Cardiac muscle cell (in vitro differentiated cells and primary cell): ENCODE measurements around the gene TM2D3. TPM values are rescaled to one million over a fixed set of nuclear protein-coding genes. Genes with fewer than 3 reads are reported as not detected.

Source experiments
- DNase-seq, 2 donors: peaks; one replicate each; pipeline versions ENCODE4 v3.0.0 to v3.0.0-alpha.2; 2010 to 2017; ENCODE audit warnings: low read depth in 1 of 2, low spot score in 1 of 2
- H3K27ac ChIP-seq: fragments of 200-600 bp; sonication (generic); 2 replicates; pipeline ENCODE4 v1.5.1; 2016
- H3K27me3 ChIP-seq: fragments of 200-600 bp; sonication (generic); 2 replicates; pipeline ENCODE4 v1.6.0; 2016; ENCODE audit warnings: control low read depth
- H3K36me3 ChIP-seq: fragments of 200-600 bp; sonication (generic); 2 replicates; pipeline ENCODE4 v1.5.1; 2016; ENCODE audit warnings: control low read depth
- H3K4me1 ChIP-seq: fragments of 200-600 bp; sonication (generic); 2 replicates; pipeline ENCODE4 v1.8.1; 2017; ENCODE audit warnings: low read depth, mild to moderate bottlenecking, mixed run types
- H3K4me3 ChIP-seq: fragments of 200-600 bp; sonication (generic); 2 replicates; pipeline ENCODE4 v1.5.1; 2016; ENCODE audit warnings: mild to moderate bottlenecking
- H3K9me3 ChIP-seq: fragments of 200-600 bp; sonication (generic); 2 replicates; pipeline ENCODE4 v1.5.1; 2017; ENCODE audit warnings: low read depth, mild to moderate bottlenecking, control low read depth
- polyA plus RNA-seq: library from polyadenylated mRNA; unstranded; fragments of >200 nt; fragmentation: Nextera tagmentation; extraction: Ambion mirVana; gene quantifications from 2 replicates; pipeline ENCODE4 v1.2.1, GENCODE V29; 2016
- total RNA-seq: library from RNA; depleted of rRNA; stranded (reverse); fragments of >200 nt; gene quantifications from 2 replicates; pipeline ENCODE4 v1.2.3, GENCODE V29; 2016
- TF ChIP-seq, protein P1 (sequence below): IDR thresholded peaks from 2 replicates; pipeline ENCODE4 v1.5.1; 2012; ENCODE audit warnings: low read depth, mild to moderate bottlenecking, low read length

Gene TM2D3
- total and polyA plus RNA-seq, 2 experiments from 2014 or later, result 36.3 to 65.4 TPM

DNA sequence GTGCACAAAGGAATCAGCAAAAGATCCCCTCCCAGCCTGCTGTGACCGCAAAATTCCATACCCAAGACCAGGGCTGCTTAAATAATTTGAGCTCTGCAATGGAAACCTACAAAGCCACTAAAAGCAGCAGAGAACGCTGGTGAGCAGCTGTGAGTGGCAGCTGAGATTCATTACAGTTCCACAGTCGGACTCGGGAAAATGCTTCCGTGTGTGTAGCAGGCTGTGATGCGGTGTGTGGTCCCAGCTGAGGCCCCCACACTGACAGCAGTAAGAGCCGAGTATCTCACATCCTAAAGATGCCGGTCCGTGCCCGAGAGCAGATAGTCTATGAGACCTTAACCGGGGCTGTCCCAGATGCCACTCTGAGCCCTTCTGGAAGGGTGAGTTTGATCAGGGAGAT is 37.4 kb downstream of the TM2D3 start:
- Histone ChIP-seq H3K4me1 (peaks cover 34% of the 10 kb centered on the region), H3K27ac (no peak overlapping the region)

DNA sequence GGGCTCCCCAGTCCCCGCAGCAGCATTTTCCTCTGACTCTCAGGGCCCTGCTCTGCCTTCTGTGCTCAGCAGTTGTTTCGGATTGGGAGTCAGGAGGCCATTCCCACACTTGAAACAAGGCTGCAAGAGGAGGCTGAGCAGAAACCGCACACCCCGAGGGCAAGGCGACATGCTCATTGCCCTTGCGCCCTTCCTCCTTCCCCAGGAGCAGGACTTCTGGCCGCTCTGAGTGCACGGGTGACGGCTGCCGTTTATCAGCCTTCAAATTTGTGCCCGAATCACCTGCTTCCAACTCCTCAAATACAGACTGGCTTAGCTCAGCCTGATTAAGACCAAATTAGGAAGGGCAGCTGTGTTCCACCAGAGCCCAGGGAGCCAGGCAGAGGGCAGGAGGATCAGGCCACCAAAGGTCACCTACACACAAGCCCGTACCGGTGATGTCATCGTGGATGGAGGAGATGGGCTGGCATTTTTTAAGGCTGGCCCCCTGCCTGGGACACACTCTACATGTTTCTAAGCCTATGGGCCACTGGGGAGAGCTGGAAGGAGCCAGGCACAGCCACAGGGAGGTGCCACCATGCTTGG is 38.1 kb downstream of the TM2D3 start:
- Histone ChIP-seq H3K27me3 (no peaks in the 10 kb centered on the region), H3K9me3 (no peaks in the 10 kb centered on the region), H3K27ac (peak overlapping the region; percentile 37), H3K36me3 (no peaks in the 10 kb centered on the region), H3K4me1 (peaks cover 27% of the 10 kb centered on the region), H3K4me3 (no peak overlapping the region)
- no peak for DNase-seq
- TF ChIP-seq, protein P1, sequence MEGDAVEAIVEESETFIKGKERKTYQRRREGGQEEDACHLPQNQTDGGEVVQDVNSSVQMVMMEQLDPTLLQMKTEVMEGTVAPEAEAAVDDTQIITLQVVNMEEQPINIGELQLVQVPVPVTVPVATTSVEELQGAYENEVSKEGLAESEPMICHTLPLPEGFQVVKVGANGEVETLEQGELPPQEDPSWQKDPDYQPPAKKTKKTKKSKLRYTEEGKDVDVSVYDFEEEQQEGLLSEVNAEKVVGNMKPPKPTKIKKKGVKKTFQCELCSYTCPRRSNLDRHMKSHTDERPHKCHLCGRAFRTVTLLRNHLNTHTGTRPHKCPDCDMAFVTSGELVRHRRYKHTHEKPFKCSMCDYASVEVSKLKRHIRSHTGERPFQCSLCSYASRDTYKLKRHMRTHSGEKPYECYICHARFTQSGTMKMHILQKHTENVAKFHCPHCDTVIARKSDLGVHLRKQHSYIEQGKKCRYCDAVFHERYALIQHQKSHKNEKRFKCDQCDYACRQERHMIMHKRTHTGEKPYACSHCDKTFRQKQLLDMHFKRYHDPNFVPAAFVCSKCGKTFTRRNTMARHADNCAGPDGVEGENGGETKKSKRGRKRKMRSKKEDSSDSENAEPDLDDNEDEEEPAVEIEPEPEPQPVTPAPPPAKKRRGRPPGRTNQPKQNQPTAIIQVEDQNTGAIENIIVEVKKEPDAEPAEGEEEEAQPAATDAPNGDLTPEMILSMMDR, result no peak

More for the DNA sequence above, 37.4 kb downstream of the TM2D3 start:
- TF ChIP-seq, protein P1, result no peak
- Histone ChIP-seq H3K36me3 (no peaks in the 10 kb centered on the region), H3K4me3 (no peak overlapping the region), H3K27me3 (no peaks in the 10 kb centered on the region), H3K9me3 (no peaks in the 10 kb centered on the region)
- DNase-seq, result no peak

DNA sequence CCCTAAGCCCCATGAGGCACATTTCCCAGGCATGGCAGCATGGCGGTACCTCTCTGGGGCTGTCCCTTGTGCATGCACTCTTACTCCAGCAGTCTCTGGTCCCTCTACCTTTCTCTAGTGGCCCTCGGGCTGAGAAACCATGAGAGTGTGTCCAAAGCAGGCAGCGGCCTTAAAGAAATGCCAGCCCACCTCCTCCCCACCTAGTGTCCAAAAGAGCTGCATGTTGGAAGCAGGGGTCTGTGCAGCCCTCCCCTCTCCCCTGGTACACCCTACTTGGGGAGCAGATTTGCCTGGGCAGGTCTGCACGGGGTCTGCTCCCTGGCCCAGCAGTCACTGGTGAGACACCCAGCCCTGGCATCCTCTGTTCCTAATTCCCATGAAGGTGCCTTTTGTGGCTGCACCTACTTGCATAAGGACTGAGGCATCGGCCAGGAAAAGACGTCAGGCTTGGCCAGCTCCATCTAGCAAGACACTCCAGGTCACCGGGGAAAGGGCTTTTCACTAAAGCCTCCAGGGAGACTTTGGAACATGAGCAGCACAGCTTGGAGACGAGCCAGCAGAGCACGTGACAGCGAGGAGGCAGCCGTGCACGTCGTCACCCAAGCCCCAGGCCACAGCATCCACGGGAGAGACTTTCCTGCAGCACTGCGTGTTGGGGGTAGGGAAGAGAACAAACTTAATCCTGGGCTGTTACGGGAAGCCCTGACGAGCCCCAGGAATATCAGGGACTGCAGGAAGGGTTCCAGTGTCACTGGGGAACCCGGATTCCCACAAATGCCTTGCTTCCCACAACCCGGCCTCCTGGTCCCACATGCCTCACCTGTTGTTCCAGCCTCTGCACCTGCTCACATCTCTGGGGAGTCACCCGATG is 38.8 kb downstream of the TM2D3 start:
- Histone ChIP-seq H3K27me3 (no peaks in the 10 kb centered on the region), H3K36me3 (no peaks in the 10 kb centered on the region)
- TF ChIP-seq, protein P1, result no peak

DNA sequence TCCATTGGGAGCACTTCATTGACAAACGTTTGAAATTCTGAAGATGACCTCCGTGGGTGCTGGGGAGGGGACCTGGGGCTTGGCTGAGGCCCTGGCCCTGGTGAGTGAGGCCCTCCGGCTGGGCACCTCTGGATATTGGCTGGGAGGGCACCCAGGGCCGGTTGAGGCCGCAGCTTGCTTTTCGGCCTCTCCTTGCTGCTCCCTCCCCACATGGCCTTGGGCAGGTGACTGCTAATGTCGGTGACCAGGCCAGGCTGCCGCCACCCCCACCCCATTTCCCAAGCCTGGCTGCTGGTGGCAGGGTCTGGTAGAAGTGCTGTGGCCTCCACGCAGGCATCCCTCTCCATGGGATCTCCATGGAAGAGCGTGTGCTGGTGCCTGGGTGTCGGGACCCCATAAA is 39.5 kb downstream of the TM2D3 start:
- no peaks in the 10 kb centered on the region for H3K9me3 ChIP-seq
- TF ChIP-seq, protein P1, result no peak
- H3K36me3 ChIP-seq, result no peaks in the 10 kb centered on the region
- H3K4me3 ChIP-seq, result no peak overlapping the region
- no peak overlapping the region for H3K27ac ChIP-seq
- H3K4me1 ChIP-seq, result peaks cover 17% of the 10 kb centered on the region
- H3K27me3 ChIP-seq, result no peaks in the 10 kb centered on the region
- no peak for DNase-seq

More for the DNA sequence above, 38.8 kb downstream of the TM2D3 start:
- H3K27ac ChIP-seq, result peak overlapping the region; percentile 37
- DNase-seq, result peak; percentile 51 to 61
- H3K4me1 ChIP-seq, result peaks cover 20% of the 10 kb centered on the region
- no peaks in the 10 kb centered on the region for H3K9me3 ChIP-seq
- H3K4me3 ChIP-seq, result no peak overlapping the region

DNA sequence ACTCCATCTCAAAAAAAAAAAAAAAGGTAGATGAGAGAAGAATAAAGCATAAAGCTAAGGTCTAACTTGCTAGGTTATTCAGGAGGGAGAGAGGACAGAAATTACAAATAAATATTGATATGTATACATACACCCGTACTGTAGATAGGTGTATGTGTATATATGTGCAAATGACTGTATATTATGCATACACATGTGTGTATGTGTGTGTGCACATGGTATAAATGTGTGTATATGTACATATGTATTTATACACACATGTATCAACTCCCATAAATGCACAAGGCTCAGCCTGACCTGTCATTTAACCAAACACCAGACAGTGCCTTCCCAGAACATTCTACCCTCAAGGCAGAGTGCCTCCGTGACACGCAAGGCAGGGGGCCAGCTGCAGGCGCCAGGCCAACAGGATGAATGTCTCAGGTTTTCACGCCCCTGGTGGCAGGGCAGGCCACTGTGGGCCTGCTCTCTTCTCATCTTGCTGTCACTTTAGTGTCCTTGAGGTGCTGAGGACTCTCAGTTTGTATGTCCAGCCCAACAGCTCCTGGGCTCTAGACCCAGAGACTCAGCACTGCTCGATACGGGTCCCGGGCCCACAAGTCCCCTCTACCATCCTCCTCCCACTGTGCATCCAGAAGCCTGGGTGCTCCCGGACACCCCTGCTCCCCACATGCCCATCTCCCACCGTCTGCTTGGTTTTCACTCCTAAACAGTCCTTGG is 40.4 kb downstream of the TM2D3 start:
- H3K36me3 ChIP-seq, result no peaks in the 10 kb centered on the region
- H3K27me3 ChIP-seq, result no peaks in the 10 kb centered on the region
- H3K4me3 ChIP-seq, result no peak overlapping the region
- no peak overlapping the region for H3K27ac ChIP-seq
- peaks cover 15% of the 10 kb centered on the region for H3K4me1 ChIP-seq
- no peak for DNase-seq
- TF ChIP-seq, protein P1, result no peak
- H3K9me3 ChIP-seq, result no peaks in the 10 kb centered on the region
